ENCODE measurements around the gene RASL10B. TPM values are rescaled to one million over a fixed set of nuclear protein-coding genes. Genes with fewer than 3 reads are reported as not detected.

Gene RASL10B
- 10 to 100 TPM; 28.2 to 54.8 (median 40.3) TPM for total RNA-seq

- TF ChIP-seq CTCF (IDR thresholded peaks at IDR 0.05; ENCODE audit: low read depth) = no peak
Measured at GRCh38 chr17:35731239-35731916, at the start of gene RASL10B. Gene RASL10B (plus strand): TSS chr17:35731639. CDS start chr17:35735185, 3,546 bp downstream.

GRCh38 chr17:35683591-35683990 is 47.8 kb upstream of the RASL10B start:
- TF ChIP-seq CTCF (IDR thresholded peaks at IDR 0.05; ENCODE audit: low read depth) = no peak

GRCh38 chr17:35684055-35684802 is 47.2 kb upstream of the RASL10B start:
- TF ChIP-seq CTCF (IDR thresholded peaks at IDR 0.05; ENCODE audit: low read depth) = no peak

- no peak for TF ChIP-seq CTCF (IDR thresholded peaks at IDR 0.05; ENCODE audit: low read depth)
Measured at GRCh38 chr17:35692512-35693210, 38.8 kb upstream of the RASL10B start.

- no peak for TF ChIP-seq CTCF (IDR thresholded peaks at IDR 0.05; ENCODE audit: low read depth)
Measured at GRCh38 chr17:35693662-35694061, 37.8 kb upstream of the RASL10B start.

- no peak for TF ChIP-seq CTCF (IDR thresholded peaks at IDR 0.05; ENCODE audit: low read depth)
Measured at GRCh38 chr17:35694906-35695305, 36.5 kb upstream of the RASL10B start.

GRCh38 chr17:35695613-35696012 is 35.8 kb upstream of the RASL10B start:
- no peak for TF ChIP-seq CTCF (IDR thresholded peaks at IDR 0.05; ENCODE audit: low read depth)
